H1 (cell line): ENCODE measurements around the gene ZKSCAN1. TPM values are rescaled to one million over a fixed set of nuclear protein-coding genes. Genes with fewer than 3 reads are reported as not detected.
A peak's percentile ranks its signal among the peaks of the same experiment; 100 is the strongest.

Experiments
- CTCF ChIA-PET: fragments of 300-600 bp; sonication (Branson Sonifier 250); formaldehyde crosslinking; loops from one replicate; lab custom pipeline; 2021; ENCODE audit not compliant: partially characterized antibody; lab: Charles Lee
- POLR2A ChIA-PET: fragments of 300-600 bp; sonication (Branson Sonifier 250); formaldehyde crosslinking; loops from one replicate; lab custom pipeline; 2021; ENCODE audit warnings: inconsistent platforms; ENCODE audit not compliant: partially characterized antibody; lab: Charles Lee
- DNase-seq, 2 experiments: peaks; one replicate each; pipeline versions ENCODE4 v3.0.0 to v3.0.0-alpha.2; 2010 to 2022; ENCODE audit warnings: low spot score in 2 of 2, low read depth in 1 of 2, mixed read lengths in 1 of 2
- FAIRE-seq: peaks from 2 replicates; lab custom pipeline; 2011; peaks lifted over from hg19 to GRCh38; lab: Jason Lieb, UNC
- H2AFZ ChIP-seq: 2 replicates; pipeline ENCODE4 v1.8.1; 2012; ENCODE audit warnings: low read length, inconsistent platforms
- H2AK5ac ChIP-seq: 2 replicates; pipeline ENCODE4 v1.6.1; 2013; ENCODE audit warnings: low read depth, low read length
- H2BK120ac ChIP-seq: replicated peaks from 2 replicates; pipeline ENCODE3; 2013; ENCODE audit warnings: low read depth, low read length, inconsistent platforms
- H2BK12ac ChIP-seq: 2 replicates; pipeline ENCODE4 v1.6.1; 2013; ENCODE audit warnings: low read depth, low read length
- H2BK15ac ChIP-seq: 2 replicates; pipeline ENCODE4 v1.6.1; 2013; ENCODE audit warnings: low read length
- H2BK20ac ChIP-seq: 2 replicates; pipeline ENCODE4 v1.6.1; 2013; ENCODE audit warnings: low read length
- H2BK5ac ChIP-seq: 2 replicates; pipeline ENCODE4 v1.6.1; 2013; ENCODE audit warnings: low read depth, low read length
- H3K14ac ChIP-seq: 2 replicates; pipeline ENCODE4 v1.6.1; 2013; ENCODE audit warnings: inconsistent platforms; ENCODE audit not compliant: insufficient read length
- H3K18ac ChIP-seq: 2 replicates; pipeline ENCODE4 v1.6.1; 2013; ENCODE audit warnings: low read length; ENCODE audit errors: extremely low read depth
- H3K23ac ChIP-seq: 2 replicates; pipeline ENCODE4 v1.6.1; 2013; ENCODE audit warnings: inconsistent platforms; ENCODE audit not compliant: insufficient read length
- H3K23me2 ChIP-seq: 2 replicates; pipeline ENCODE4 v1.6.1; 2013; ENCODE audit warnings: low read depth, low read length
- H3K27ac ChIP-seq: 2 replicates; pipeline ENCODE4 v1.6.1; 2011; ENCODE audit warnings: low read depth, low read length, inconsistent platforms
- H3K27me3 ChIP-seq, 4 experiments: replicated peaks in 1 of 4; 1 replicate in 1 of 4; 2 replicates in 3 of 4; pipeline versions ENCODE4 v1.6.1 to v1.8.1; 2011 to 2013; ENCODE audit warnings: low read length in 3 of 4, mild to moderate bottlenecking in 3 of 4, inconsistent platforms in 2 of 4, mixed read lengths in 2 of 4, moderate library complexity in 1 of 4; ENCODE audit not compliant: control insufficient read depth in 3 of 4, insufficient read depth in 3 of 4; ENCODE audit errors: extremely low read depth in 1 of 4
- H3K36me3 ChIP-seq, 4 experiments: 2 replicates each; pipeline versions ENCODE4 v1.6.1 to v1.8.1; 2011 to 2013; ENCODE audit warnings: mild to moderate bottlenecking in 4 of 4, low read length in 3 of 4, moderate library complexity in 2 of 4, control low read depth in 1 of 4, inconsistent platforms in 1 of 4; ENCODE audit not compliant: insufficient read depth in 4 of 4, control insufficient read depth in 2 of 4
- H3K4ac ChIP-seq: replicated peaks from 2 replicates; pipeline ENCODE3; 2013; ENCODE audit warnings: low read length, low read depth, mixed read lengths, inconsistent platforms; ENCODE audit not compliant: insufficient read length
- H3K4me1 ChIP-seq, 4 experiments: replicated peaks in 1 of 4; 1 replicate in 1 of 4; 2 replicates in 3 of 4; pipeline versions ENCODE4 v1.6.1 to v1.8.1; 2011 to 2013; ENCODE audit warnings: low read length in 3 of 4, inconsistent platforms in 2 of 4, mixed read lengths in 1 of 4; ENCODE audit not compliant: insufficient read depth in 4 of 4, control insufficient read depth in 3 of 4
- H3K4me2 ChIP-seq, 2 experiments: 2 replicates each; pipeline versions ENCODE4 v1.6.1 to v1.8.1; 2011 to 2013; ENCODE audit warnings: low read depth in 2 of 2, low read length in 2 of 2, control low read depth in 1 of 2, inconsistent platforms in 1 of 2, mild to moderate bottlenecking in 1 of 2; ENCODE audit not compliant: insufficient read depth in 1 of 2
- H3K4me3 ChIP-seq, 4 experiments: fragments of 200-600, 300-600 bp in 1 of 4; sonication (generic), shearing (Covaris generic), sonication (Bioruptor Twin) in 1 of 4; 2 replicates each; pipeline versions ENCODE4 v1.5.1 to v1.8.1; 2011 to 2016; ENCODE audit warnings: low read length in 4 of 4, low read depth in 3 of 4, control low read depth in 2 of 4, inconsistent platforms in 2 of 4, mild to moderate bottlenecking in 2 of 4, mixed read lengths in 1 of 4, moderate library complexity in 1 of 4; ENCODE audit not compliant: insufficient read depth in 2 of 4; ENCODE audit errors: extremely low read depth in 1 of 4
- H3K56ac ChIP-seq: replicated peaks from 2 replicates; pipeline ENCODE3; 2013; ENCODE audit warnings: low read depth, mild to moderate bottlenecking, mixed read lengths, low read length, inconsistent platforms; ENCODE audit not compliant: insufficient read length
- H3K79me1 ChIP-seq: 2 replicates; pipeline ENCODE4 v1.6.1; 2013; ENCODE audit warnings: low read depth, low read length, control low read depth
- H3K79me2 ChIP-seq, 2 experiments: 2 replicates each; pipeline versions ENCODE4 v1.6.1 to v1.8.1; 2012 to 2013; ENCODE audit warnings: low read length in 2 of 2, mild to moderate bottlenecking in 2 of 2, inconsistent platforms in 1 of 2; ENCODE audit not compliant: insufficient read depth in 2 of 2, control insufficient read depth in 1 of 2
- H3K9ac ChIP-seq, 4 experiments: replicated peaks in 1 of 4; 1 replicate in 1 of 4; 2 replicates in 3 of 4; pipeline versions ENCODE4 v1.6.1 to v1.8.1; 2011 to 2013; ENCODE audit warnings: low read depth in 3 of 4, low read length in 3 of 4, control low read depth in 2 of 4, mild to moderate bottlenecking in 2 of 4, moderate library complexity in 2 of 4, inconsistent platforms in 1 of 4; ENCODE audit errors: extremely low read depth in 1 of 4
- H3K9me3 ChIP-seq, 2 experiments: 2 replicates each; pipeline versions ENCODE4 v1.6.1 to v1.8.1; 2012 to 2013; ENCODE audit warnings: mild to moderate bottlenecking in 2 of 2, moderate library complexity in 2 of 2, control low read depth in 1 of 2, inconsistent platforms in 1 of 2, low read depth in 1 of 2, low read length in 1 of 2, mixed read lengths in 1 of 2; ENCODE audit not compliant: insufficient read depth in 2 of 2
- H4K20me1 ChIP-seq, 2 experiments: replicated peaks in 1 of 2; 2 replicates each; pipeline versions ENCODE3 to v1.8.1; 2011 to 2013; ENCODE audit warnings: inconsistent platforms in 2 of 2, low read length in 2 of 2, mild to moderate bottlenecking in 1 of 2; ENCODE audit not compliant: insufficient read depth in 2 of 2, control insufficient read depth in 1 of 2
- H4K5ac ChIP-seq: 2 replicates; pipeline ENCODE4 v1.6.1; 2013; ENCODE audit warnings: low read length, low read depth, mixed read lengths, inconsistent platforms; ENCODE audit not compliant: insufficient read length
- H4K8ac ChIP-seq: 2 replicates; pipeline ENCODE4 v1.8.0; 2013; ENCODE audit warnings: mild to moderate bottlenecking, moderate library complexity, low read length, inconsistent platforms; ENCODE audit not compliant: insufficient read depth; ENCODE audit errors: extremely low read depth
- H4K91ac ChIP-seq: replicated peaks from 2 replicates; pipeline ENCODE3; 2013; ENCODE audit warnings: low read length, mixed read lengths, inconsistent platforms; ENCODE audit not compliant: insufficient read length
- ATF2 ChIP-seq: IDR thresholded peaks from 2 replicates; pipeline ENCODE4 v1.6.1; 2012; ENCODE audit warnings: low read length, inconsistent platforms
- ATF3 ChIP-seq: IDR thresholded peaks from 2 replicates; pipeline ENCODE4 v1.6.1; 2011; ENCODE audit warnings: low read depth, mild to moderate bottlenecking, low read length; ENCODE audit not compliant: insufficient read depth
- CTBP2 ChIP-seq: IDR thresholded peaks from 2 replicates; pipeline ENCODE4 v1.7.0; 2011; ENCODE audit warnings: borderline replicate concordance, mild to moderate bottlenecking, moderate library complexity, mixed read lengths, low read length; ENCODE audit not compliant: insufficient read depth, insufficient read length
- EGR1 ChIP-seq: IDR thresholded peaks from 2 replicates; pipeline ENCODE4 v1.6.1; 2011; ENCODE audit warnings: low read depth, low read length, borderline replicate concordance
- KDM4A ChIP-seq: IDR thresholded peaks from one replicate; pipeline ENCODE4 v1.7.1; 2012; ENCODE audit warnings: low read depth, mild to moderate bottlenecking, moderate library complexity, low read length, inconsistent platforms; ENCODE audit not compliant: severe bottlenecking
- KDM5A ChIP-seq: fragments of 200-600 bp; IDR thresholded peaks from 2 replicates; pipeline ENCODE4 v1.7.1; 2012; ENCODE audit warnings: mild to moderate bottlenecking, low read length, inconsistent platforms, mixed read lengths
- WGBS, 2 experiments: shearing (Covaris generic) in 1 of 2; methylation state at CpG; one replicate each; pipeline versions ENCODE4 v1.1.6 to v1.1.7; 2013 to 2015; ENCODE audit warnings: low lambda C conversion rate in 2 of 2, mixed read lengths in 2 of 2, inconsistent platforms in 1 of 2, low coverage in 1 of 2, missing lambda C conversion rate in 1 of 2; ENCODE audit not compliant: insufficient replicate concordance in 2 of 2, insufficient coverage in 1 of 2, insufficient read length in 1 of 2; ENCODE audit errors: extremely low coverage in 1 of 2, missing lambda C conversion rate in 1 of 2; 5-methylcytosine and 5-hydroxymethylcytosine counted together
- polyA plus RNA-seq, 7 experiments: library from polyadenylated mRNA; depleted of rRNA in 3 of 7; stranded (reverse) in 5 of 7; unstranded in 2 of 7; fragments of >200 nt in 5 of 7; fragments of 200-250 nt in 2 of 7; gene quantifications; 1 replicate in 5 of 7; 2 replicates in 1 of 7; 4 replicates in 1 of 7; pipeline versions ENCODE4 v1.2.1 to v1.2.3, GENCODE V29; 2011 to 2013; ENCODE audit warnings: missing spikeins in 2 of 7, mixed read lengths in 2 of 7
- total RNA-seq: library from RNA; stranded (reverse); fragmentation: NEBNext Ultra II Directional; extraction: Animal tissue kit (Norgen Biotek cat#: 25700); gene quantifications from 2 replicates; pipeline ENCODE4 v1.2.1, GENCODE V29; 2021

The ZKSCAN1 gene
- total and polyA plus RNA-seq, 2 of the 8 experiments (the other 6 are each of a cell fraction or from before 2014, with no cell fraction given) = 8.2 to 40.6 TPM

- Histone ChIP-seq H3K14ac (no peak overlapping the region), H3K79me2 (no peaks in the 10 kb centered on the region), H3K9ac (no peak overlapping the region), H2BK120ac (no peak overlapping the region), H4K20me1 (no peaks in the 10 kb centered on the region), H3K56ac (no peak overlapping the region), H2BK12ac (no peak overlapping the region; the same call in 1 of the 2 replicates), H2AFZ (peak overlapping the region; percentile 91), H2BK20ac (no peak overlapping the region), H3K23ac (no peak overlapping the region), H3K36me3 (no peaks in the 10 kb centered on the region), H4K5ac (no peak overlapping the region), H3K18ac (no peak overlapping the region), H3K4me3 (peak overlapping the region in 3 of 4 experiments; percentile 31 to 50 (median 38); a peak in 6 of 8 replicates), H4K91ac (no peak overlapping the region), H3K23me2 (no peaks in the 10 kb centered on the region), H3K4ac (no peak overlapping the region), H2BK5ac (no peak overlapping the region), H3K27me3 (no peaks in the 10 kb centered on the region; a peak in 1 of 7 replicates), H3K9me3 (no peaks in the 10 kb centered on the region), H3K27ac (no peak overlapping the region), H3K79me1 (no peaks in the 10 kb centered on the region), H2BK15ac (no peak overlapping the region), H2AK5ac (no peak overlapping the region), H4K8ac (no peak overlapping the region), H3K4me2 (peak overlapping the region; percentile 15 to 66; a peak in 3 of 4 replicates), H3K4me1 (peaks cover 0 to 4% (median 2%) of the 10 kb centered on the region in 4 experiments; a peak in 3 of 7 replicates)
- WGBS, 2 experiments = 46% methylated on average over 14 of the region's 14 CpGs; no CpG with 5 or more reads in 1 of the 2 experiments
- POLR2A ChIA-PET = interaction anchor here (0.6 to 1.4 kb wide), 9 partner anchors 23 to 110 kb away, joined by 3 to 7 read pairs (median 4); partner anchors contain the start of genes AP4M1 and MCM7
- CTCF ChIA-PET = interaction anchor here (0.6 to 12.1 kb wide), 44 partner anchors 8 to 465 kb away, joined by 3 to 241 read pairs (median 4); partner anchors contain the start of genes AZGP1, GJC3, TRIM4 and ZKSCAN1
- DNase-seq (no peak), FAIRE-seq (no peak)
- TF ChIP-seq ATF2 (no peak), KDM5A (no peak), CTBP2 (no peak), EGR1 (no peak), ATF3 (no peak), KDM4A (no peak)
These were observed 24.9 kb upstream of the ZKSCAN1 start for GRCh38 chr7:99990460-99990852.
